GM21786 (cell line): ENCODE measurements around the gene CCZ1B.
"Not testable (repeated sequence)": the region's sequence is repeated elsewhere in the genome, so short reads cannot be mapped to it uniquely, and the experiment has no call there.

Source experiments
- ATAC-seq: cut with Tn5 transposase; IDR thresholded peaks from one replicate; pipeline ENCODE4 v1.9.1; 2021; ENCODE audit not compliant: unreplicated experiment

CCZ1B gene

GRCh38 chr7:6749335-6749734, 76.7 kb downstream of the CCZ1B start:
- not testable (repeated sequence) for ATAC-seq
